ENCODE measurements around the gene CYP24A1.

Gene CYP24A1

DNA sequence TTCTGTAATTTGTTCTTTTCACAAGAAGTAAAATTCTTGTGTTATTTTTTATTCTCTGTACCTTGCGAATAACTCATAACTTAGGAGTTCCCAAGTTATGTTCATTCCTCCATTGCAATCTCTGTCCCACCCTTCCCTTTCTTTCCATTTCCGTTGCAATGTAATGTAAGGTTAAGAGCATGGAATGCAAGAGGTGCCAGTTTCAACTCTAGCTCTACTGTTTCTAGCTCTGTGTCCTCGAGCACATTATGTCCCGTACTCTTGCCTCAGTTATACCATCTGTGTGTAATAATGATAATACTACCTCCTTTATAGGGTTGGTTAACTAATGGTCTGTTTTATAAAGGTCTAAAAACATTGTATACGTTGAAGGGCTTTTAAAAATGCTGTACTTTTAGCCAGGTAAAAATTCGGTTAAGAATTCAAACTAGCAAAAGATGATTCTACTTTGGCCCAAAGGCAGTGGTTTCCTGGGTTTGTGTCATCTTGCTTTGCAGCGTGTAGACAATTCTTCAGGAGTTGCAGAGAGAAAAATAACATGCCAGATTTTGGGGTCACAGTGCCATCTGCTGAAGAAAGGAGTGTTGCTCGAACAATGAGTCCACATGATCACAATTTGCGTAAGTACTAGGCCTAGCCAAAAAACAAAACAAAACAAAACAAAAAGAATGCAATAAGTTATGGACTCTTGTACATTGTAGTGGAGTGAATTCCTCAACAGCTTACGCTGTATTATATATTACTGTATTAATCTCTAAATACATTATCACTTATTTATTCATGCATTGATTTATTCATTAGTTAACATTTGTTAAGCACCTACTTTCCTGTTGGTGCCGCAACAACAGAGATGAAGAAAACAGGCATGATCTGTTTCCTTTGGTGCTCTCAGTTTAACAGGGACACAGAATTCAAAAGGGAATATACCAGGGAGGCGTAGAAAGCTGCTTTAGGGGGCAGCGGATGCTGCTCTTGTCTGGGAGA, 24.1 kb upstream of the CYP24A1 start:
- DNase-seq (ENCODE audit: low read depth): peak; percentile 54
- peak; percentile 50 for TF ChIP-seq CTCF (IDR thresholded peaks at IDR 0.05; ENCODE audit: low read depth, low read length, missing control alignments)
- no peak overlapping the region for H3K4me3 ChIP-seq (ENCODE audit: low read depth, low read length)
- in situ Hi-C loops (cut with HindIII; ENCODE audit: low sequenced_read_pairs): no loop called here

DNA sequence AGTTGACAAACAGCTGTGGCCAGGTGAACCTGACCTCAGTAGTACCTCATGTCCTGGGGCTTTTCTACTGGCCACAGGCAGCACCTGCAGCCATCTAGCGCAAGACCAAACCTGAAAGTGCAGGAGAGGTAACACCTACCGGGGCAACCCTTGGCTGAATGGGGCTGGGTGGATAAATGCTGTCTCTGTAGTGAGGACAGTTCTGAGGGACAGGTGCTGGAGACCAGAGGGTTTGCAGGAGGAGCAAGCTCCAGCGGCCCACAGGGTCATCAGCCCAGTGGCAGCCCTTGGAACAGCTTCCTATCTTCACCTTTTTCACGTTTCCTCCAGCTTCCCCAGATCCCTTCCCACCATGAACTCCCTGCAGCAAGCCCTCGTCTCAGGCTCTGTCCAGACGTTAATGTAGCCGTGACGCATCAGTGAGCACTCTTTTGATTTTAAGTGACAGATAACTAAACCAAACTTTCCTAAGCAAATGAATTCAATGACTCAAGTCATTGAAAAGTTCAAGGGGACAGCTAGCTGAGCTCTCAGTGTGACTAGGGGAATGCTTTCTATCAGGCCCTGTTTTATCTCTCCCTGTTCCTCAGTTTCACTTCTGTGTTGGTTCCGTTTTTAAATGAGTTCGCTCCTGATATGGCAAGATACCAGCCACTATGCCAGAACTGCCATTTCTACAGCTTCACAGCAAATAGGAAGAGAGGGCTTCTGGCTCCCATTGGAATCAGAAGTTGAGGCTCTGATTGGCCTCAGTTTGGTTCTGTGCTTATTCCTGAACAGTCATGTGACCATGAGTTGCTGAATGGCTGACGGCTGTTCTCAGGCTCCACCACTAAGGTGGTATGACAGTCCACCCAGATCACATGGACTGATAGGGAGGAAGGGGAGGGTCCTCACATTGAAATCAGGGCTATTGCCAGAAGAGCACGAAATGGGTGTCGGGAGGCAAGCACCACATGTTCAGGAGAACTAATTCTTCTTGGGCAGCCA, 22.0 kb upstream of the CYP24A1 start:
- in situ Hi-C loops (cut with HindIII; ENCODE audit: low sequenced_read_pairs): no loop called here
- no peak for TF ChIP-seq CTCF (IDR thresholded peaks at IDR 0.05; ENCODE audit: low read depth, low read length, missing control alignments)
- DNase-seq (ENCODE audit: low read depth): no peak
- H3K4me3 ChIP-seq (ENCODE audit: low read depth, low read length): no peak overlapping the region

DNA sequence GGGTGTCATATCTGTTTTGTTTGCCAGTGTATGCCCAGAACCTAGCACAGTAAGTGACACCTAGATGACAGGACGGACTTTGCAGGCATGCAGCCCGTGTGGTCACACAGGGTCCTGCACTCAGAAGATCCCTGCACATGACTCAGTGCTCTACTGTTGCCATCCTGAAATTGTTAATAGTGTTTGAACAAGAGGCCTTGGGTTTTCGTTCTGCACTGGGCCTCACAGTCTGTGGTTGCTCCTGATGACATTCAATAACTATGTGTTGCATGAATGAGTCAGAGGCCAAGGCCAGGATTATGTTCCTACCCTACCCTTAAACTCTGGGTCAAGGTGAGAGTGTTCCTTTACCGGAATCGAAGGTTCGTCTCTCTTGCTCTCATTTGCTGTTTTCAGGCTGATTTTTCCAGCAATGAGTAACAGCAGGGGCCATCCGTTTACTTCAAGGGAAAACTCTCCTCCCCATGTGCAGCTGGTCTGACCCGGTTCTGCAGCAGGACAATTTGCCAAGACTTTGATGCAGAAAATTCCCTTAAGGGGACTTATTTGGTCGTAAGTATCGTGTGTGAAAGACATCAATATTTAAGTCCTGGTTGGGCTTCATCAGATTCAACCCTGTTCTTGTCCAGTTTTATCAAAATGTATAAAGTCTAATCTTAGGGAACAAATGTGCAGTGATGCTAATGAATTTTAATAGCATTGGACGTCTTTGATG, 21.1 kb upstream of the CYP24A1 start:
- TF ChIP-seq CTCF (IDR thresholded peaks at IDR 0.05; ENCODE audit: low read depth, low read length, missing control alignments): no peak

GRCh38 chr20:54193817-54194216, 20.0 kb upstream of the CYP24A1 start:
- no peak overlapping the region for H3K4me3 ChIP-seq (ENCODE audit: low read depth, low read length)
- no peak for TF ChIP-seq CTCF (IDR thresholded peaks at IDR 0.05; ENCODE audit: low read depth, low read length, missing control alignments)
- in situ Hi-C loops (cut with HindIII; ENCODE audit: low sequenced_read_pairs): loop anchor here (5.0 kb wide), 1 partner anchor 107 kb away; no protein-coding TSS in a partner anchor
- DNase-seq (ENCODE audit: low read depth): no peak

More for the DNA sequence above, 21.1 kb upstream of the CYP24A1 start:
- DNase-seq (ENCODE audit: low read depth): no peak
- no peak overlapping the region for H3K4me3 ChIP-seq (ENCODE audit: low read depth, low read length)
- in situ Hi-C loops (cut with HindIII; ENCODE audit: low sequenced_read_pairs): loop anchor here (5.0 kb wide), 1 partner anchor 108 kb away; no protein-coding TSS in a partner anchor

DNA sequence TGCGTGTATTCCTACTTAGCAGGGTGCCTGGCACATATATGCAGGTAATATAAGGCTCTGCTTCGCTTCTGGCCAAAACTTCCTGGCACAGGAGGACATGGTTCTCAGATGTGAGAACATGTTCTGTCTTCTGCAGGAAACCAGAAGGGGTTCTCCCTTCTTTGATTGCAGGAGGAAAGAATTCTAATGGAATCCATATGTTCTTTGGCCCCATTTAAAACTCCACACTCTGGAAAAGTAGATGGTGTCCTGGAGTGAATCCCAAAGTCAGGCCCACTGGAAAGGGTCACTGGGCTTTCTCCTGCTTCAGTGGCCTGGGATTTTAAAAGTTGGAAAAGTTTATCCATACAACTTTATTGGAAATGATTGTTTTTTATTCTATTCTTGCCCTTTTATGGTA, 16.4 kb upstream of the CYP24A1 start:
- no peak overlapping the region for H3K4me3 ChIP-seq (ENCODE audit: low read depth, low read length)
- in situ Hi-C loops (cut with HindIII; ENCODE audit: low sequenced_read_pairs): loop anchor here (5.0 kb wide), 1 partner anchor 103 kb away; no protein-coding TSS in a partner anchor
- TF ChIP-seq CTCF (IDR thresholded peaks at IDR 0.05; ENCODE audit: low read depth, low read length, missing control alignments): no peak
- DNase-seq (ENCODE audit: low read depth): no peak

All from astrocyte of the cerebellum (primary cell).